ENCODE data around the gene ZNF580. TPM values are rescaled to one million over a fixed set of nuclear protein-coding genes. Genes with fewer than 3 reads are reported as not detected.

ZNF580 gene
- total RNA-seq, 1 donor from 2014 or later, result 35.8 TPM

DNA sequence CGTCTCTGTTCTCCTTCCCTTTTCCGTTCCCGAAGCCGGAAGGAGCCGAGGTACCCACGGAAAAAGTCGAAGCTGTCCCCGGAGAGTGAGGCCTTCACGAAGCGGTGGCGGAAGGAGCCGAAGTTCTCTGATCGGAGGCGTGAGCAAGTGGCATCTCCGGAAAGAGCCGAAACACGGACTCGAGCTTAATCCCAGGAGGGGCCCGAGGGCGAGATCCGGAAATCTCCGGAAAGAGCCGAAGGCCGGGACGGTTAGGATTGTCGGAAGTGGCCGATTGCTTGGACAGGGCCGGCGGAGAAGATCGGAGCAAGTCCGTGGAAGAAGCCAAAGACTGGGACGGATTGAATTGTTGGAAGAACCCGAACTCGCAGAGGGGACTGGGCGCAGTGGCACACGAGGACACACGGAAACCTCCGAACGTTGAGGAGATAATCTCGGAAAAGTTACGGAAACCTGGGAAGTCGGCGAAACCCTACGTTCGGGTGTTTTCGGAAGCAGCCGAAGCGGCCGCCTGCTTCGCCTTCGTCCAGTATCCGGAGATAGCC lies 13.6 kb downstream of the ZNF580 start:
- FAIRE-seq, result peak; percentile 94
- Histone ChIP-seq H2AFZ (ENCODE audit: low read depth, low read length) (peak overlapping the region; percentile 96), H3K4me2 (ENCODE audit: low read length) (peak overlapping the region; percentile 97), H3K4me3 (ENCODE audit: insufficient read depth, low read depth, low read length) (peak overlapping the region; percentile 95), H3K27ac (ENCODE audit: low read depth, low read length) (peak overlapping the region; percentile 99), H3K9me3 (ENCODE audit: insufficient read depth, low read depth, low read length) (no peaks in the 10 kb centered on the region), H3K79me2 (ENCODE audit: insufficient read depth, low read length) (peaks cover 46% of the 10 kb centered on the region), H3K4me1 (ENCODE audit: insufficient read depth, low read length) (peaks cover 26% of the 10 kb centered on the region), H3K9ac (ENCODE audit: low read length) (peak overlapping the region; percentile 99), H3K27me3 (ENCODE audit: insufficient read depth, low read length) (no peaks in the 10 kb centered on the region), H4K20me1 (ENCODE audit: insufficient read depth, low read length) (peaks cover 40% of the 10 kb centered on the region), H3K36me3 (ENCODE audit: insufficient read depth, low read length) (no peaks in the 10 kb centered on the region)
- DNase-seq (ENCODE audit: low read depth), result peak; percentile 94
- H3K4me1 Mint-ChIP-seq (ENCODE audit: low read depth, unreplicated experiment), result peaks cover 20% of the 10 kb centered on the region
- peak overlapping the region; percentile 96 for H3K4me3 Mint-ChIP-seq (ENCODE audit: unreplicated experiment)
- no peaks in the 10 kb centered on the region for H3K9me3 Mint-ChIP-seq (ENCODE audit: unreplicated experiment)
- H3K27me3 Mint-ChIP-seq (ENCODE audit: low read depth, unreplicated experiment), result no peaks in the 10 kb centered on the region
- H3K27ac Mint-ChIP-seq (ENCODE audit: unreplicated experiment), result peak overlapping the region; percentile 100
- H3K36me3 Mint-ChIP-seq (ENCODE audit: low read depth, unreplicated experiment), result peaks cover 16% of the 10 kb centered on the region
- no peak for TF ChIP-seq EZH2 (IDR thresholded peaks at IDR 0.05; ENCODE audit: insufficient read depth, low read length)
- TF ChIP-seq, protein P1, sequence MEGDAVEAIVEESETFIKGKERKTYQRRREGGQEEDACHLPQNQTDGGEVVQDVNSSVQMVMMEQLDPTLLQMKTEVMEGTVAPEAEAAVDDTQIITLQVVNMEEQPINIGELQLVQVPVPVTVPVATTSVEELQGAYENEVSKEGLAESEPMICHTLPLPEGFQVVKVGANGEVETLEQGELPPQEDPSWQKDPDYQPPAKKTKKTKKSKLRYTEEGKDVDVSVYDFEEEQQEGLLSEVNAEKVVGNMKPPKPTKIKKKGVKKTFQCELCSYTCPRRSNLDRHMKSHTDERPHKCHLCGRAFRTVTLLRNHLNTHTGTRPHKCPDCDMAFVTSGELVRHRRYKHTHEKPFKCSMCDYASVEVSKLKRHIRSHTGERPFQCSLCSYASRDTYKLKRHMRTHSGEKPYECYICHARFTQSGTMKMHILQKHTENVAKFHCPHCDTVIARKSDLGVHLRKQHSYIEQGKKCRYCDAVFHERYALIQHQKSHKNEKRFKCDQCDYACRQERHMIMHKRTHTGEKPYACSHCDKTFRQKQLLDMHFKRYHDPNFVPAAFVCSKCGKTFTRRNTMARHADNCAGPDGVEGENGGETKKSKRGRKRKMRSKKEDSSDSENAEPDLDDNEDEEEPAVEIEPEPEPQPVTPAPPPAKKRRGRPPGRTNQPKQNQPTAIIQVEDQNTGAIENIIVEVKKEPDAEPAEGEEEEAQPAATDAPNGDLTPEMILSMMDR (IDR thresholded peaks at IDR 0.05; ENCODE audit: insufficient read depth, low read depth, low read length), result no peak

DNA sequence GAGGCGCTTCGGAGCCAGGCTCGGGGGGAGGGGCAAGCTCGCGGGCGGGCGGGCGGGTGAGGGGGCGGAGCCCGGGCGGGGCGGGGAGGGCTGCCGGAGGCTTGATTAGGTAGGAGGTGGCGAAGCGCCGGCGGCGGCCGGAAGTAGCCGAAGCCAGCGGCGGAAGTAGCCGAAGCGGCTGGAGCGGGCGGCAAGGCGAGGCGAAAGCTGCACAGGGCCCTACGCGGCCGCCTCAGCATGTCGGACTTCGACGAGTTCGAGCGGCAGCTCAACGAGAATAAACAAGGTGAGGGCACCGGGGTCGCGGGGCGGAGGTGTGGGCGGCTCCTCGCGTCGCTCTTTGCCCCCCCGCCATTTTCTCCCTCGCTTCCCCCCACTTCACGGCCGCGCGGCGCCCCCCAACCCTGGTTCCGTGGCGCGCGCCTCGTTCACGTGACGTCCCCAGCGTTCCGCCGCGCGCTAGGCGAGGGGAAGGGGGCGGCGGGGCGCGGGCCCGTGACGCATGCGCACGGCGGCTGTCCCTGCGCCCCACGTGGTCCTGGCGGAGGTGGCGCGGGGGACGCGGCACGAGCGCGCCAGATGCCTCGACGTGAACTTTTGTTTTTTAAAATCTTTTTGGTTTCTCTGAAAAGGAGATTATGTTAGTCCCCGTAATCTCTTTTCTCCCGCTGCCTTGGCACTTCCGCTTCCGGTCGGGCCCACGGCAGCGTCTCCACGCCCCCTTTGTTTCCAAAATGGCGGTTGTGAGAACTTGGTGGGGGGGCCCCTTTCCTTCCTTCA lies 14.3 kb downstream of the ZNF580 start, which contains the start of gene U2AF2:
TSS of gene U2AF2 (plus strand) at position 168 of the 780 bp plus-strand sequence. CDS start at position 238, 70 bp downstream.
- Mint-ChIP-seq H3K36me3 (ENCODE audit: low read depth, unreplicated experiment) (peaks cover 16% of the 10 kb centered on the region), H3K4me1 (ENCODE audit: low read depth, unreplicated experiment) (peaks cover 24% of the 10 kb centered on the region), H3K27me3 (ENCODE audit: low read depth, unreplicated experiment) (no peaks in the 10 kb centered on the region), H3K27ac (ENCODE audit: unreplicated experiment) (peak within 1 kb of the TSS; percentile 100), H3K9me3 (ENCODE audit: unreplicated experiment) (no peaks in the 10 kb centered on the region), H3K4me3 (ENCODE audit: unreplicated experiment) (peak within 1 kb of the TSS; percentile 96)
- Histone ChIP-seq H3K4me2 (ENCODE audit: low read length) (peak within 1 kb of the TSS; percentile 97), H3K4me3 (ENCODE audit: insufficient read depth, low read depth, low read length) (peak within 1 kb of the TSS; percentile 95), H3K27ac (ENCODE audit: low read depth, low read length) (peak within 1 kb of the TSS; percentile 99), H3K9ac (ENCODE audit: low read length) (peak within 1 kb of the TSS; percentile 99), H3K36me3 (ENCODE audit: insufficient read depth, low read length) (no peaks in the 10 kb centered on the region), H2AFZ (ENCODE audit: low read depth, low read length) (peak within 1 kb of the TSS; percentile 96), H3K4me1 (ENCODE audit: insufficient read depth, low read length) (peaks cover 26% of the 10 kb centered on the region), H3K27me3 (ENCODE audit: insufficient read depth, low read length) (no peaks in the 10 kb centered on the region), H3K9me3 (ENCODE audit: insufficient read depth, low read depth, low read length) (no peaks in the 10 kb centered on the region), H4K20me1 (ENCODE audit: insufficient read depth, low read length) (peaks cover 47% of the 10 kb centered on the region), H3K79me2 (ENCODE audit: insufficient read depth, low read length) (peaks cover 53% of the 10 kb centered on the region)
- FAIRE-seq (no peak), DNase-seq (ENCODE audit: low read depth) (no peak)
- TF ChIP-seq, protein P1 (IDR thresholded peaks at IDR 0.05; ENCODE audit: insufficient read depth, low read depth, low read length), result no peak
- no peak for TF ChIP-seq EZH2 (IDR thresholded peaks at IDR 0.05; ENCODE audit: insufficient read depth, low read length)
